GM10847 (cell line): Measurements from ENCODE around the gene BNC2.

ENCODE experiments used
- POLR2A ChIP-seq: IDR thresholded peaks from 2 replicates; pipeline ENCODE4 v1.6.1; 2011; ENCODE audit not compliant: insufficient read length; ENCODE audit errors: extremely low read depth

BNC2 gene

GRCh38 chr9:16535555-16535954 lies 334.9 kb downstream of the BNC2 start:
- no peak for TF ChIP-seq POLR2A

- TF ChIP-seq POLR2A: no peak
Measured at GRCh38 chr9:16532681-16533450, 337.6 kb downstream of the BNC2 start.

GRCh38 chr9:16532272-16532671 lies 338.2 kb downstream of the BNC2 start:
- no peak for TF ChIP-seq POLR2A

- TF ChIP-seq POLR2A: no peak
Measured at GRCh38 chr9:16530669-16531642, 339.5 kb downstream of the BNC2 start.

- TF ChIP-seq POLR2A: no peak
Measured at GRCh38 chr9:16527573-16527972, 342.9 kb downstream of the BNC2 start.

GRCh38 chr9:16526380-16526779 lies 344.1 kb downstream of the BNC2 start:
- TF ChIP-seq POLR2A: no peak

GRCh38 chr9:16524823-16525222 lies 345.6 kb downstream of the BNC2 start:
- TF ChIP-seq POLR2A: no peak

GRCh38 chr9:16524078-16524477 lies 346.4 kb downstream of the BNC2 start:
- TF ChIP-seq POLR2A: no peak

GRCh38 chr9:16521868-16522411 lies 348.5 kb downstream of the BNC2 start:
- no peak for TF ChIP-seq POLR2A

- no peak for TF ChIP-seq POLR2A
Measured at GRCh38 chr9:16519001-16519400, 351.5 kb downstream of the BNC2 start.

- TF ChIP-seq POLR2A: no peak
Measured at GRCh38 chr9:16516891-16517290, 353.6 kb downstream of the BNC2 start.

GRCh38 chr9:16515879-16516301 lies 354.6 kb downstream of the BNC2 start:
- no peak for TF ChIP-seq POLR2A

- no peak for TF ChIP-seq POLR2A
Measured at GRCh38 chr9:16515207-16515606, 355.3 kb downstream of the BNC2 start.

- TF ChIP-seq POLR2A: no peak
Measured at GRCh38 chr9:16514131-16514530, 356.3 kb downstream of the BNC2 start.

GRCh38 chr9:16512281-16512680 lies 358.2 kb downstream of the BNC2 start:
- no peak for TF ChIP-seq POLR2A

GRCh38 chr9:16510482-16510881 lies 360.0 kb downstream of the BNC2 start:
- TF ChIP-seq POLR2A: no peak
